ENCODE results near the gene EHD3. TPM values are rescaled to one million over a fixed set of nuclear protein-coding genes. Genes with fewer than 3 reads are reported as not detected.

EHD3 gene
- total and polyA plus RNA-seq, 2 of the 4 experiments (the other 2 are of a cell fraction) = 29.1 to 39.8 TPM

DNA sequence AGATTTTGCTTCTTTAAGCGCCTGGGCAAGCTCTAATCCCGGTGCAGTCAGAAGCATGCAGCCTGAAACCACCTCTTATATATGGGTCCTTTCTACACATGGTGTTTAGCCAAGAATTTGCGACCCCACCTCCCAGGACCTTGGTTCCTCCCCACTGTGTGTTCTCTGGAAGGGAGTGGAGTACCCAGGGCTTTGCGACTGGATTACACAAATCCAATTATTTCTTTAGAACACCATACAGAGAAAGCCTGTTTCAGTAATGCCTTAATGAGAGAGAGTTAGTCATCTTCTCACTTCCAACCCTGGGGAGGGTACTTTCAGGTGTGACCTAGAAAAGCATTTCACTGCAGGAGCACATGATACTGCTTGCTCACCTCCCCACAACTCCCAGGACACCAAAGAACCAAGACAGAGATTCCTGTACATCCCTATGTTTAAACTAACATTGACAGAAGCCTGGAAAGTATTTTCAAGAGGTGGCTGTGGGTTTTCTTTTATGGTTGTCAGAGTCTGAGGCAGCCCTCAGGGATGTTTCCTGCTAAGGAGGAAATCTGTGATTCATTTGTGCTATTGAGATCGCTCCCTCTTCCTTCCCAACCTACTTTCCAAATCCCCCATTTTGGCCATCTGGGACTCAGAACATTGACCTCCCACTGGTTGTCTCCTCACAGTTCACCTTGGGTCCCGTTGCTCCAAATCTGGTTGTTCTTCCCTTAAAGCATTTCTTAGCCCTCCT, 16.3 kb upstream of the EHD3 start, which contains the start of gene CAPN14:
Gene CAPN14, minus strand, starts transcription at position 51 of the 736 bp plus-strand sequence. CDS start 12,068 bp downstream, outside the sequence.
- no peak within 1 kb of the TSS for H3K4me3 ChIP-seq (ENCODE audit: insufficient read depth, low read depth, low read length)
- intact Hi-C loops (cut with micrococcal nuclease) (no loop called here), in situ Hi-C loops (cut with MboI; ENCODE audit: low sequenced_read_pairs) (no loop called here), dilution Hi-C loops (cut with HindIII; ENCODE audit: low sequenced_read_pairs, unreplicated experiment) (no loop called here)
- H4K91ac ChIP-seq (ENCODE audit: insufficient read depth, low read depth, low read length) = no peak within 1 kb of the TSS
- POLR2A ChIA-PET (ENCODE audit: unreplicated experiment) = no interaction called here
- H4K5ac ChIP-seq (ENCODE audit: low read depth, low read length) = no peak within 1 kb of the TSS
- H3K4ac ChIP-seq (ENCODE audit: low read depth, low read length) = no peak within 1 kb of the TSS
- no peaks in the 10 kb centered on the region for H4K20me1 ChIP-seq (ENCODE audit: insufficient read depth, low read length)
- H3K4me2 ChIP-seq (ENCODE audit: low read depth, low read length) = no peak within 1 kb of the TSS
- H3K36me3 ChIP-seq (ENCODE audit: control insufficient read depth, insufficient read depth, low read length) = no peaks in the 10 kb centered on the region
- H3K18ac ChIP-seq (ENCODE audit: low read depth, low read length) = no peak within 1 kb of the TSS
- H3K23ac ChIP-seq (ENCODE audit: low read depth, low read length) = no peak within 1 kb of the TSS
- no peak within 1 kb of the TSS for H2BK5ac ChIP-seq (ENCODE audit: low read depth, low read length, poor library complexity, severe bottlenecking)
- H2AK9ac ChIP-seq (replicated peaks; ENCODE audit: low read depth, low read length, poor library complexity) = no peak within 1 kb of the TSS
- H3K9ac ChIP-seq (ENCODE audit: low read depth, low read length) = no peak within 1 kb of the TSS
- no peaks in the 10 kb centered on the region for H3K9me1 ChIP-seq (ENCODE audit: insufficient read depth, low read length)
- CTCF ChIA-PET = no interaction called here
- no peaks in the 10 kb centered on the region for H3K4me1 ChIP-seq (ENCODE audit: control insufficient read depth, insufficient read depth, low read length)
- no peak within 1 kb of the TSS for H2BK20ac ChIP-seq (ENCODE audit: low read depth, low read length)
- H3K14ac ChIP-seq (replicated peaks; ENCODE audit: low read depth, low read length) = no peak within 1 kb of the TSS
- no peak within 1 kb of the TSS for H2AK5ac ChIP-seq (ENCODE audit: low read depth, low read length)
- H3K79me1 ChIP-seq (ENCODE audit: low read depth in 1 of 2, low read length in 2 of 2) = no peaks in the 10 kb centered on the region
- no TSS peak for BruUV-seq (replicated peaks)
- no peak within 1 kb of the TSS for H2BK120ac ChIP-seq (ENCODE audit: low read depth, low read length)
- TF ChIP-seq CTCF (conservative IDR thresholded peaks at IDR 0.05; ENCODE audit: low read depth, low read length) = no peak
- TF ChIP-seq CEBPB (IDR thresholded peaks at IDR 0.05; ENCODE audit: low read depth, low read length) = no peak
- ATAC-seq (ENCODE audit: low read depth) (no peak), DNase-seq (no peak)
- H4K8ac ChIP-seq (ENCODE audit: low read depth in 2 of 2, low read length in 2 of 2) = no peak within 1 kb of the TSS
- H3K27me3 ChIP-seq (ENCODE audit: control insufficient read depth, insufficient read depth, low read length) = peaks cover 31% of the 10 kb centered on the region
- no peak within 1 kb of the TSS for H3K27ac ChIP-seq (ENCODE audit: insufficient read depth, low read length)
- no peak within 1 kb of the TSS for H3K56ac ChIP-seq (ENCODE audit: extremely low read depth, insufficient read depth, low read length)
- H2AFZ ChIP-seq (replicated peaks; ENCODE audit: low read length, poor library complexity) = no peak within 1 kb of the TSS
- 17% methylated on average over 2 of the region's 6 CpGs; no CpG with 5 or more reads in 1 of the 2 experiments for WGBS, 2 experiments (ENCODE audit: extremely low coverage in 2 of 2, insufficient read length in 1 of 2)
- H2BK15ac ChIP-seq (ENCODE audit: low read depth, low read length) = no peak within 1 kb of the TSS
- no peaks in the 10 kb centered on the region for H3K9me3 ChIP-seq (ENCODE audit: control insufficient read depth, insufficient read depth, low read length)
